Measurements from ENCODE around the gene FAM9C. TPM values are rescaled to one million over a fixed set of nuclear protein-coding genes. Genes with fewer than 3 reads are reported as not detected.

Gene FAM9C
- total RNA-seq, 2 experiments from 2014 or later = not detected

DNA sequence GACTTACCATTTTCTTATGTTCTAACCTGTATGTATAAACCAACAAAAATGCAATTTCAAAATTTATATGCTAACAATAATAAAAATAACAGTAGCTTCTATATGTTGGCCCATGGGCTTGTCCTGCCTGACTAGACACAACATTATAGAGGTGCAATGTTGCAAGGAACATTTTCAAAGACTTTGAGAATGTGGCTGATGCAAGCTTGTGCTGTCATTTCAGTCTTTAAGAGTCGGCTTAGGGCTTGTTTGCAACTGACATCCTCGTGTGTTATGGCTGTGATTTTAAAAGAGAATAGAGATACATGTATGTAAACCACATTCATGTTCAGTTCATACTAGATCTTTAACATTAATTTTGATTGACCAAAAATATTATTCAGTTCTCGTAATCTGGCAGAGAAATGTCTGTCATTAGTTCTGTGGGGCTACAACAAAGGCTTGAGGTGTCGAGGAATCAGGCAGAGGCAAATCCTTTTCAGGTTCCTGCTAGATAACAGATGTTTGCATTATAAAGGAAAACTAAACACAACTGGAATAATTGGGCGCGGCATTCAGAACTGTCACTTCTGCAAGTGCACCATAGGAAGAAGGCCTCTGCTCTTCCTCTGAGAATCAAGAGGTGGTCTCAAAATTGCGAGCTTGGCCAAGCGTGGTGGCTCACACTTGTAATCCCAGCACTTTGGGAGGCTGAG is 56.4 kb downstream of the FAM9C start:
- Mint-ChIP-seq H3K36me3 (ENCODE audit: low read depth) (no peaks in the 10 kb centered on the region), H3K4me1 (ENCODE audit: low read depth) (peaks cover 79% of the 10 kb centered on the region), H3K27me3 (ENCODE audit: low read depth) (no peaks in the 10 kb centered on the region), H3K4me3 (no peak overlapping the region), H3K9me3 (no peaks in the 10 kb centered on the region), H3K27ac (peak overlapping the region; percentile 50)
- CTCF ChIA-PET = no interaction called here
- no peak for DNase-seq
- intact Hi-C loops (cut with micrococcal nuclease) = loop anchor here (5.0 to 10.0 kb wide), 2 partner anchors 36 to 1887 kb away; partner anchors contain the start of genes FANCB and MOSPD2

DNA sequence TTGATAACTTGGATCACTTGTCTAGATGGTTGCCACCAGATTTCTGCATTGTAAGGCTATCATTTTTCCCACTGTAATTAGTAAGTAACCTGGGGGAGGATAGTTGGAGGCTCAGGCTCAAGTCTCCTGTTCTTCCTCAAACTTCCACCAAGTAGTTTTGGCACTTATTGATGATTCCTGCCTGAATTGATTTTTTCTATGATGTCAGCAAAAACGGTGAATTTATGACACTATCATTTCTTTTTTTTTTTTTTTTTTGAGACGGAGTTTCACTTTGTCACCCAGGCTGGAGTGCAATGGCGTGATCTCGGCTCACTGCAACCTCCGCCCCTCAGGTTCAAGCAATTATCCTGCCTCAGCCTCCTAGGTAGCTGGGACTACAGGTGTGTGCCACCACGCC is 57.1 kb downstream of the FAM9C start:
- Mint-ChIP-seq H3K4me1 (ENCODE audit: low read depth) (peaks cover 80% of the 10 kb centered on the region), H3K27me3 (ENCODE audit: low read depth) (no peaks in the 10 kb centered on the region), H3K27ac (peak overlapping the region; percentile 95), H3K36me3 (ENCODE audit: low read depth) (no peaks in the 10 kb centered on the region), H3K9me3 (no peaks in the 10 kb centered on the region), H3K4me3 (no peak overlapping the region)
- intact Hi-C loops (cut with micrococcal nuclease) = loop anchor here (5.0 to 10.0 kb wide), 2 partner anchors 35 to 1887 kb away; partner anchors contain the start of genes FANCB and MOSPD2
- CTCF ChIA-PET = no interaction called here
- DNase-seq = no peak

DNA sequence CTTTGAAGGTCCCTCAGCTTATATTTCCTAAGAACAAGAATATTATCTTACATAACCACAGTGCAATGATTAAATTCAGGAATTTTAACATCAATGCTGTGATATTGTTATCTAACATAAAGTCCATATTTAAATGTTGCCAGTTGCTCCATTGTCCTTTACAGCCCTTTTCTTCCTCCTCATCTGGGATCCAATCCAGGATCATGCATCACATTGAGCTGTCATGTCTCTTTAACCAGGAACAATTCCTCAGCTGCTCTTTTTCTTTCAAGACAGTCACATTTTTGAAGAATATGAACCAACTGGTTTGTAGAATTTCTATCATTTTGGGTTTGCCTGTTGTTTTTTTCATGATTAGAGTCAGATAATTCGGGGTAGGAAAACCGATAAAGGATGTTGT is 57.5 kb downstream of the FAM9C start:
- Mint-ChIP-seq H3K4me3 (peak overlapping the region; percentile 54), H3K36me3 (ENCODE audit: low read depth) (no peaks in the 10 kb centered on the region), H3K9me3 (no peaks in the 10 kb centered on the region), H3K4me1 (ENCODE audit: low read depth) (peaks cover 81% of the 10 kb centered on the region), H3K27me3 (ENCODE audit: low read depth) (no peaks in the 10 kb centered on the region), H3K27ac (peak overlapping the region; percentile 95)
- no peak for DNase-seq
- intact Hi-C loops (cut with micrococcal nuclease) = loop anchor here (5.0 to 10.0 kb wide), 2 partner anchors 35 to 1888 kb away; partner anchors contain the start of genes FANCB and MOSPD2
- CTCF ChIA-PET = interaction anchor here (0.8 to 3.4 kb wide), 3 partner anchors 10 to 105 kb away, joined by 3 to 13 read pairs (median 12); no protein-coding TSS in a partner anchor

DNA sequence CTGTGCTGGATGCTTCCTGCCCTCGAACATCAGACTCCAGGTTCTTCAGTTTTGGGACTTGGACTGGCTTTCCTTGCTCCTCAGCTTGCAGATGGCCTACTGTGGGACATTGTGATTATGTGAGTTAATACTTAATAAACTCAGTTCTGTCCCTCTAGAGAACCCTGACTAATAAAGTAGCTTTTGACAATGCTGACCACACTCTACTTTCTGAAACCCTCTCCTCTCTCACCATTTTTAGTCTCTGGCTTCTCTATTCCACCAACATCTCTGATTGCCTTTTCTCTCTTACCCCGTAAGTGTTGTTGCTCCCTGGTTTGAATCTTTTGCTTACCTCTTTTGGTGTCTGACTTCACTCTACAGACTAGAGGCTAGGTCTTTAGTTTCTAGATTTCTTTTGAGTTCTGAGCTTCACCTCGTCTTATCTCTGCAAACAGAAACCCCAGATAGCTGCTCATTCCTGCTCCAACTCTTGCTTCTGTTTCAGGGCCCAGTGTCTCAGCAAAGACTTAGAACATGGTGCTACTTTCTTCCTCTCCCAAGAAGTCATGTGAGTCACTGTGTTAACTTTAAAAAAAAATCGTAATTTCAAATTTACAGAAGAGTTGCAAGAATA is 58.1 kb downstream of the FAM9C start:
- Mint-ChIP-seq H3K27me3 (ENCODE audit: low read depth) (no peaks in the 10 kb centered on the region), H3K36me3 (ENCODE audit: low read depth) (no peaks in the 10 kb centered on the region), H3K9me3 (no peaks in the 10 kb centered on the region), H3K4me1 (ENCODE audit: low read depth) (peaks cover 78% of the 10 kb centered on the region), H3K4me3 (peak overlapping the region; percentile 54), H3K27ac (peak overlapping the region; percentile 95)
- intact Hi-C loops (cut with micrococcal nuclease) = loop anchor here (5.0 to 10.0 kb wide), 2 partner anchors 34 to 1889 kb away; partner anchors contain the start of genes FANCB and MOSPD2
- DNase-seq = no peak
- CTCF ChIA-PET = interaction anchor here (0.8 to 3.4 kb wide), 4 partner anchors 10 to 106 kb away, joined by 3 to 13 read pairs (median 8); no protein-coding TSS in a partner anchor

Other genes with a start within 250 kb of the FAM9C start
- under 1 TPM; 0.07 to 0.21 TPM for gene TLR7, start 177.5 kb downstream of the FAM9C start, total RNA-seq
- not detected for gene TLR8, start 138.0 kb downstream of the FAM9C start, total RNA-seq
- 1,000 to 10,000 TPM; 5,535 to 5,691 TPM for gene TMSB4X, start 69.5 kb downstream of the FAM9C start, total RNA-seq